Sciatic nerve (tissue), 2 donors: Measurements from ENCODE around the gene DEFB108B. TPM values are rescaled to one million over a fixed set of nuclear protein-coding genes. Genes with fewer than 3 reads are reported as not detected.
"Not testable (repeated sequence)": the region's sequence is repeated elsewhere in the genome, so short reads cannot be mapped to it uniquely, and the experiment has no call there.

ENCODE experiments used
- ATAC-seq: fragments of 200-7000 bp; cut with Tn5 transposase; one replicate; pipeline ENCODE4 v1.9.1; 2020; ENCODE audit warnings: mild to moderate bottlenecking, moderate library complexity
- DNase-seq: peaks from one replicate; pipeline ENCODE4 v3.0.0-alpha.2; 2020; ENCODE audit warnings: low spot score
- intact Hi-C: fragments of 100-400 bp; cut with DNase I; formaldehyde crosslinking; loops from one replicate; pipeline ENCODE4 v1.14.2; 2022
- total RNA-seq: library from RNA; stranded (reverse); fragmentation: NEBNext Ultra II Directional; extraction: Animal tissue kit (Norgen Biotek cat#: 25700); gene quantifications from one replicate; pipeline ENCODE4 v1.2.1, GENCODE V29; 2021
- donor health status: DM: no; HTN: no; CAD: no.
- donor health status: DM: no; HTN: no; CAD: no.

DEFB108B gene
- total RNA-seq, 1 donor from 2014 or later = not detected

- ATAC-seq, intact Hi-C loops: not testable (repeated sequence)
These were observed 28.6 kb upstream of the DEFB108B start for GRCh38 chr11:71804158-71804947.

GRCh38 chr11:71812529-71812928 is 20.5 kb upstream of the DEFB108B start:
- intact Hi-C loops, DNase-seq, ATAC-seq: not testable (repeated sequence)

More at GRCh38 chr11:71804158-71804947, 28.6 kb upstream of the DEFB108B start:
- not testable (repeated sequence) for DNase-seq

- ATAC-seq, intact Hi-C loops: not testable (repeated sequence)
- peak; percentile 89 for DNase-seq
These were observed 19.3 kb upstream of the DEFB108B start for GRCh38 chr11:71813481-71814355.

- not testable (repeated sequence) for ATAC-seq, DNase-seq
These were observed 11.5 kb upstream of the DEFB108B start for GRCh38 chr11:71821539-71821938.

GRCh38 chr11:71829247-71829646 is 3.8 kb upstream of the DEFB108B start:
- ATAC-seq, intact Hi-C loops, DNase-seq: not testable (repeated sequence)

More at GRCh38 chr11:71821539-71821938, 11.5 kb upstream of the DEFB108B start:
- intact Hi-C loops = not testable (repeated sequence)

- ATAC-seq, intact Hi-C loops, DNase-seq: not testable (repeated sequence)
These were observed 3.3 kb upstream of the DEFB108B start for GRCh38 chr11:71829686-71830085.

GRCh38 chr11:71842720-71843119 is 9.7 kb downstream of the DEFB108B start:
- ATAC-seq, intact Hi-C loops, DNase-seq: not testable (repeated sequence)

- ATAC-seq, intact Hi-C loops, DNase-seq: not testable (repeated sequence)
These were observed 10.4 kb downstream of the DEFB108B start for GRCh38 chr11:71843355-71843754.

GRCh38 chr11:71843858-71844257 is 10.9 kb downstream of the DEFB108B start:
- DNase-seq (no peak), ATAC-seq (no peak)
- intact Hi-C loops = no loop called here

GRCh38 chr11:71853895-71854294 is 20.9 kb downstream of the DEFB108B start:
- intact Hi-C loops, DNase-seq, ATAC-seq: not testable (repeated sequence)

- DNase-seq, intact Hi-C loops, ATAC-seq: not testable (repeated sequence)
These were observed 22.9 kb downstream of the DEFB108B start for GRCh38 chr11:71855880-71856279.

- ATAC-seq, DNase-seq, intact Hi-C loops: not testable (repeated sequence)
These were observed 27.8 kb downstream of the DEFB108B start for GRCh38 chr11:71860835-71861234.

- DNase-seq, intact Hi-C loops, ATAC-seq: not testable (repeated sequence)
These were observed 31.1 kb downstream of the DEFB108B start for GRCh38 chr11:71863978-71864627.

- intact Hi-C loops, ATAC-seq, DNase-seq: not testable (repeated sequence)
These were observed 34.2 kb downstream of the DEFB108B start for GRCh38 chr11:71867209-71867608.

GRCh38 chr11:71869931-71870330 is 36.9 kb downstream of the DEFB108B start:
- intact Hi-C loops, DNase-seq, ATAC-seq: not testable (repeated sequence)

GRCh38 chr11:71870661-71871060 is 37.7 kb downstream of the DEFB108B start:
- DNase-seq, intact Hi-C loops, ATAC-seq: not testable (repeated sequence)

- DNase-seq, ATAC-seq, intact Hi-C loops: not testable (repeated sequence)
These were observed 43.3 kb downstream of the DEFB108B start for GRCh38 chr11:71876262-71876661.

- intact Hi-C loops, DNase-seq, ATAC-seq: not testable (repeated sequence)
These were observed 45.1 kb downstream of the DEFB108B start, which contains the start of gene DEFB131B for GRCh38 chr11:71878059-71878458. TSS of gene DEFB131B (plus strand) at chr11:71878453. CDS start at chr11:71878453, 0 bp downstream.
